T-helper 9 cell (primary cell): ENCODE data around the gene TSPAN9.

Experiments
- DNase-seq: peaks from one replicate; pipeline ENCODE4 v3.0.0-alpha.2; 2020

TSPAN9 gene

DNA sequence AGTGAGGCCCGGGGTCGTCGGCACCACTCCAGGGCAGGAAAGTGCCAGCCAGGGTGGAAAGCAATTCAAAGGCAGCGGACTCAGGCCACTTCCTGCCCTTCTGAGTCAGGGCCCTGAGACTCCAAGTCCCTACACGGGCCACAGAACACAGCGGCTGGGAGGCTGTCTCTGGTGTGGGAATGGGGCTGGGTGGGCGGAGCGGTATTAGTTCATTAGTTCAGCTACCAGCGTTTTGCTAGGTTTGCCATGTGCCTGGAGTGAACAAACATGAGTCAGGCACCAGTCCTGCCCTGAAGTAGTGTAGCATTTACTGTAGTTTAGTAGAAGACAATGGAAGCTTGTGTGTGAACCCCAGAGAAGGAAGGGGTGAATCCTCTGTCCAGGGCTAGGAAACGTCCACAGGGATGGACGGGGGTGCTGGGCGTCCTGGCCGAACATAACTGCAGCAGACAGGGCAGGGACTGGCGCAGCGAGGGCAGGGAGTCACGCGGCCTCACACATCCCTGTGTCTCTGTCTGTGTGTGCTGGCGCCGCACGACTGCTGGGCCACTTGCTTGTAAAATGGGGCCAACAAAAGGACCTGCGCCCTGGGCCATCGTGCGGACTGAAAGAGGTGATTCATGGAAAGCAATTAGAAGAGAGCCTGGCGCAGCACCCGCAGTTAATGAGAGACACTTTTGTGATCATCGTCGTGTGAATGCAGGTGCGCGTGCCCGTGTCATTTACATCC, 227.4 kb downstream of the TSPAN9 start:
- no peak for DNase-seq

DNA sequence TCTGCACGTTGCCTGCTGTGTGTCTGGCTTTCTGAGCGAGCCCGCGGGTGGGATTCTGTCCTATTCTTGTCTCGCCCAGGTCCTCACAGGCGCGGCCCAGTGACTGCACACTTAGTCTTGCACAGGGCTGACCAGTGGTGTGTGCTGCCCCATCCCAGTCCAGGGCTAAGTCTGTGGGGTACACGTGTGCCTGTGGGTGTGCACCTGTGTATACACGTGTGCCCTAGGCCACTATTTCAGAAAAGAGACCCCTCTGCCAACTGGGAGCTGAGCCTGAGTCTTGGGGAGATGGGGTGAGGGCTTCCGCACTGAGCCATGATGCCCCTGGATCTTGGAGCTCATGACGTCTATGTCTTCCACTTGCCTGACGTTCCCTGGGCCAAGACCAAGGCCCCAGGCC, 228.3 kb downstream of the TSPAN9 start:
- no peak for DNase-seq

DNA sequence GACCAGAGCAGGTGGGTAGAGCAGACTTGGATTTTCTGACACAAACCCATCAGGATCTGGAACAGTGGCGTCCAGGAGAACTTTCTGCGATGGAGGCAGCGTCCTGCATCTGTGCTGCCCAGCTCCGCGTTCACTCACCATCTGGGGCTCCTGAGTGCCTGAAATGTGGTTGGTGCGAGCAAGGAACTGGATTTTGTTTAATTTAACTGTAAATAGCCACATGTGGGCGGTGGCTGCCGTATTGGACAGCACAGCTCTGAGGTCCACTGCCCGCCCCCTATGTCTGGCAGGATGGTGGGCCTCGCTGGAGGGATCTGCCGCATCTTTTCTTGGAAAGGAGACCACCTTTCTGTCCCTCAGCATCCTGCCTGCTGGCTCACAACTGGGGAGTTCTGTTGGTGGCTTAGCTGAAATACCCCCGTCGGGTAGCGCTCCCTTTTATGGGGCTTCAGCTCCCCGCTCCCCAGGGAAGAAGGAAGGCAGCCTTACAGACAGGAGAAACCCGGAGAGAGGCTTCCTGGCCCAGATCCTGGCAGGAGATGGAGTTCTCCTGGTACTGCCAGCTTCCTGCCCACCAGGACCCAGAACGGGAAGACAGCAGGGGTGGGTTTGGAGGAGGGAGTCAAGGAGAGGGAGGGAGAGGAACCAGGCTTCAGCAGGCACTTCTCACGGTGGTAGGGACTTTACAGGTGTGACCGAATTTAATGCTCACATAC, 228.9 kb downstream of the TSPAN9 start:
- DNase-seq: no peak

DNA sequence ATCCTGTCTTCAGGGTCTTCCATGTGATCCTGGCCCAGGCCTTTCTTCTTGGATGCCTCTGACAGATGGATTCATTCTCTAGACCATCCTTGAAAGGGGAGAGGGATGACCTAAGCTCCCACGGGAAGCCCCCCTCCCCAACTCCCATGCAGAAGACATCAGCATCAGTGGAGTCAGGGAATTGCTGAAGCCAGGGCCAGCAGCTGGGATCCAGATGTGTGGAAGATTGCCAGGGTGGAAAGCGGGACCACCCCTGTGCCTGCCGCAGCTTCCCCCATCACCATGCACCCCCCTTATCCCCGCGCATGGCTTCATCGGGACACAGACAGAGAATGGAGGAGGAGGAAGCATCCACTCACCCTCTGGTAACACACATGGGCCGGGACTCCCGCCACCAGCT, 230.2 kb downstream of the TSPAN9 start:
- DNase-seq: no peak

DNA sequence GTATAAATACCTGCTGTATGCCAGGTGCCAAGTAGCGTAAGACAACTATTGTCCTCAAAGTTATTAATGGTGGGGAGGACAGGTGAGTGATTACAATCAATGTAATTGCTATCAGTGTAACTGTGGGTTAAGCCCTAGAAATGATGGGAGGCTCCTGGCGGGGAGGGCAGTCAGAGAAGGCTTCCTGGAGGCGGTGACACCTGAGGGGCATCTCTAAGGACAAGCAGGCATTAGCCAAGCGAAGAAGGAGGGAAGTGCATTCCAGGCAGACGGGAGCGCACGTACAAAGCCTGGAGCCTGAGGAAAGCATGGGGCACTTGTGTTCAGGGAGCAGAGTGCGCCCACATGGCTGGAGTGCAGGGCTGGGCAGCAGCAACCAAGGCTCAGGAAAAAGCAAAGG, 230.9 kb downstream of the TSPAN9 start:
- no peak for DNase-seq

DNA sequence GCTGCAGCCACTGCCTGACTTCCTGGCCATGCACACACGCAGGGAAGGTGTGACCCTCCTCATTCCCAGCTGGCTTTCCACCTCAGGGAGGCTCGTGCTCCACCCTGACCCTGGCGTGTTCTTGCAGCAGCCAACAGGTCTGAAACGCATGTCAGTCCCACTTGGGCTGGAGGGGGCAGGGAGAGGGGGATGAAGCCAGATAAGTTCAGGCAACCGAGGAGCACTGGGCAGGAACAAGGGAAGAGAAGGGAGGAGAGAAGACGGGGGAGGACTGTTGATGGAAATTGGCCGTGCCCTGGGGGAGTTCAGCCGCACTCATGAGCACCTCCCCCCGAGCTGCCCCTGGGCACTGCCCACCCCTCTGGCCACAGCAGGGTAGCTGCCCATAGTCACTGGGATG, 231.4 kb downstream of the TSPAN9 start:
- DNase-seq: no peak

DNA sequence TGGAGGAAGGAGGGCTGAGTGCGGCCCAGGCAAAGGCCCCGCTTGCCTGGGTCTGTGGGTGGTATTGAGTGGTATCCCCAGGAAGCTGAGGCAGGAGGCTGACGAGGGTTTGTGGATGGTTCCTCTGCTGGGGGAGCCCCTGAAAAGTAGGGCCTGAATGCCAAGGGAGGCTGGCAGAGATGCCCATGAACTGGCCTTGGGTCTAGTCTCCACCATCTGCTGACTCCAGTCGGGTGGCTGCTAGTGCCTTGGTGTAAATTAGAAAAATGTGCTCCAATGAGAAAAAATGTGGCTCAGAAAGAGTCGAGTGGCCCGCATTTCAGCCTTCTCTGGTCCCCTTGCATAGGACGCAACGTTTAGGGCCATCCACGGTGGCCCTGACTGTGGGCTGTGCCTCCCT, 232.6 kb downstream of the TSPAN9 start:
- no peak for DNase-seq

DNA sequence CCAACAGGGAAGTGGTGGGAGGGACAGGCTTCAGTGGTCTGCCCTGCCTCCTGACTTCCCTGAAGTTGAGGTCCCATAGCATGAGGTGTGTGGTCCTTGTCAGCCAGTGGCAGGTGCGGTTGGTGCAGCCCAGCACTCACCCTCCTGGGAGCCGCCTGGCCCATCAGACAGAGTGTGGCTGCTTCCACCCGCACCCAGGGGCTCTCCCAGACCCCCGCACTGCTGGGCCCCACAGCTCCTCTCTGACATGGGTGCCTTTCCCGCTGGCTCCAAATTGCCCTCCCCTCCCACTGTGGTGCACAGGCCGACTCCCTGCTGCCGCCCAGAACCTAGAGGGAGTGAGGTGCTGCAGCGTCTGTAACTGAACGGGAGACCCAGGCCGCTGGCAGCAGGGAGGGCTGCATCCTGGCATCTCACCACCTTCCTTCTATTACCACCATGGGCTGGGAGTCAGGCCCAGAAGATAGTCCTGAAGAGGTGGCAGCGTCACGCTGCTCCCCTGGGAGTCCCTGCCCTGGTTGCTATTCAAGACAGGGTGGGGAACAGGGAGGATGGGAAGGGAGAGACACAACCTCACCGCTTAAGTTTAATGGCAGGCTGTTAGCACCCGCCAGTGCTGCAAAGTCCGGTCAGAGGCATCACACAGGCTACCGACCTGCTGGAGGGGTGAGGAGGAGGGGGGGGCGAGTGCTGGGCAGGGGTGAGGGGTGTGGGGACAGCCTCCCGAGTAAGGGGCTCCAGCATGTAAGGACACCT, 233.3 kb downstream of the TSPAN9 start:
- no peak for DNase-seq

DNA sequence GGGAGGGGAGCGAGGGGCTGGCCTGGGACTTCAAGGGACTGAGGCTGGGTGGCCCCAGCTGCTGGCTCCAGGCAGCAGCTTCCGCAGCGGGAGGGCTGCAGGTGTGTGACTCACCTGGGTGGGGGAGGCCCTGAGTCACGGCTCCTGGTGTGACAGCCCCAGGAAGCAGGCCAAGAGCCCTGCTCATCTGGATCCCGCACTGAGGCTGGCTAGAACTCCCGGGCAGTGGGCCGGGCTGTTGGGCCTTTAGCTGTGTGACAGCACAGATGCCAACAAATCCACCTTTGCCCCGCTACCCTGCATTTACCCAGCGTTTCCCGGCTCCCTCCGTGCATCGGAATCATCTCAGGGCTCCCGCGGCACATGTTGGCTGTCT, 233.8 kb downstream of the TSPAN9 start:
- DNase-seq: no peak

DNA sequence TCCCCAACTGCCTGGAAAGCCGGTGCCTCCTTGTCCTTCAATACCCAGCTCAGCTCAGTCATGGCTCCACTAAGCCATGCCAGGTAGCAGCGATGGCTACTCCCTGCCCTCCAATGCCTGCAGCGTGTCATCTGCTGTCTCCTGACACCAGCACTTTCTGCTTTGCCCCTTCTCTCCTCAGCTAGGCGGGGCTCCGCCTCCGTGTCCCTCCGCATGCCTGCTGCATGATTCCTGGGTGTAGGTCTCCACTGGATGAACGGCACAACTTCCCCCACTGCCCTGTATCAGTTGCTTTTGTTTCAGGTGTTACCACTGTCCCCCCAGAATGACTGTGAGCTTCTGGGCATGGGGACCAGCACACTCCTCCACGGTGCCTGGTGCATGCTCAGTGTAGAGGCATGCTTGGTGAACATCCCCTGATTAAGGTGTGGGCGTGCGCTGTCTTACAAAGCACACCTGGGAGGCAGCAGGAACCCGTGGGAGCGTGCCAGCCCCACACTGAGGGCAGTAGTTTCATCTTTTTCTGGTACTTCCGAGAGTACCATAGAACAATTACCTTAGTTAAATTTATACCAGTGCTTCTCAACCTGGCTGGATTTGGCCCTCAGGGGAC, 234.4 kb downstream of the TSPAN9 start:
- DNase-seq: no peak

DNA sequence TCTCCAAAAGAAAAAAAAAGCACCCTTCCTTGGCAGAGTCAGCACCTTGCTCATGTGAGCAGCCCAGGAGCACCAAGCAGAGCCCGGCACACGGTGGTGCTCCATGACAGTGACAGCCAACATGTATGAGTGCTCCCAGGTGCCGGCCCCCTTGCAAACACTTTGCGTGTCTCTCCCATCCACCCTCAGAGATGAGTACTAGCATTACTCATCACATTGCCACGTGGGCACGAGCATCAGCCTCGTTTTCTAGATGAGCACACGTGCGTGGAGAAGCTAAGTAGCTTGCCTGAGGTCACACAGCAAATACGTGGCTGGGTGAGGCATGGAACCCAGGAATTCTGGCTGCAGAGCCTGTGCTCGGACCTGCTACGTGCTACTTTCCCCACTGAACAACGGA, 235.9 kb downstream of the TSPAN9 start:
- no peak for DNase-seq

DNA sequence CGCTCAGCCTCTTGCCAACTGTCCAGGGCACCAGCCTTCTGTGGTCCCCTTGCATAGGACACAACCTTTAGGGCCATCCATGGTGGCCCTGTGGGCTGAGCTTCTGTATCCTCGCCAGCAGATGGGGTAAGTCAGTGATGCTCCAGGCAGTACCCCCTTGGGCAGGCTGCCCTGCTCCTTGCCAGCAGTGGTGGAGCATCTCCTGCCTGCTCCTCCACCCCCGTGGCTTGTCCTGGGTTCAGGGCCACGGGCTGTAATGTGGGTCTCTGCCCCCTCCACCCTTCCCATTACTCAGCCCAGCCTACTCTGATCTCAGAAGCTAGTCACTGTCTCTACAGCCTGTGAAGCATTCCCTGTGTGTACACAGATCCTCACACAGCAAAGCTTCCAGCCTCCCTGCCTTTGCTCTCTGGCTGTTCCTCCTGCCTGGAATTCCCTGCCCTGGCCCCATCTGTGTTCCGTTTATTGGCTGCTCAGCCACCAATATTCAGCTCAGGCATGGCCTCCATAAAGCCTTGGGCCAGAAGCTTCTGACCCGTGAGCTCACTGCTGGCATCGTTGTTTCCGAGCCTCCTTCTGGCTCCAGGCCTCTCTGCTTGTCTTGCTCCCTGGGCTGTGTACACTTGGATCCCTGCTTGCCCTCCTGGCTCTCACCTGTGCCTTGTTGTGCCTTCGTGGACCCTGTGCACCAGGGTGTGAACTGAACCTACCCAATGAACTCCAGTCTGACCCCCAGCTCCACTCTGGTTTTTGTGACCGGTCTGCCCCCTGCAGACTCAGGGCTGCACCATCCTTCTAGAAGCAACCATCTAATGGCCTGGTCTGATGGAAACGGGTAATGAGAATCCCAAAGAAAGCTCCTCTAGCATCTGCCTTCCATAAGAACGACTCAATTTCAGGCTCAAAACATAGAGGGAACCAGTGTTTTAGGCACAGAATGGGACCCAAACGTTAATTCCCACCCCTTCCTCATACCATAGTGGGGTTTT, 236.8 kb downstream of the TSPAN9 start:
- DNase-seq: no peak

DNA sequence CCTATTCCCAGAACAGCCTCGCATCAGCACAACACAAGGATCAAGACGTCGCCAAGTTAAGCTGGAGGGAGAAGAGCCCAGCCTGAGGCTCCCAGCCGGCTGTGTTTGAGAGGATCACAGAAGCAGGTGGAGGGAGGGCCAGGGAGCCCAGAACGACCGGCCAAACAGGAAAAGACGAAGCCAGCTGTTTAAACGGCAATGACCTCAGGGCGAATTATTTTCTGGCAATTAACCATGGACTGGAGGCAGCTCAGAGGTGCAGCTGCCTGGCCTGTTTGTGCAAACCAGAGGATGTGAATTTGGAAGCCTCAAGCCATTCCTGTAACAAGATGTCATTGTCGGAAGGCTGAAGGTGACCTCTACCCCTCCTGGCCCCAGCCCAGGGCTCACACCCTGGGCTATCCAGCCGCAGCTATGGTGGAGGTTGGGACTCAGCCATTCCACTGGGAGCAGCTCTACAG, 238.1 kb downstream of the TSPAN9 start:
- DNase-seq: no peak

DNA sequence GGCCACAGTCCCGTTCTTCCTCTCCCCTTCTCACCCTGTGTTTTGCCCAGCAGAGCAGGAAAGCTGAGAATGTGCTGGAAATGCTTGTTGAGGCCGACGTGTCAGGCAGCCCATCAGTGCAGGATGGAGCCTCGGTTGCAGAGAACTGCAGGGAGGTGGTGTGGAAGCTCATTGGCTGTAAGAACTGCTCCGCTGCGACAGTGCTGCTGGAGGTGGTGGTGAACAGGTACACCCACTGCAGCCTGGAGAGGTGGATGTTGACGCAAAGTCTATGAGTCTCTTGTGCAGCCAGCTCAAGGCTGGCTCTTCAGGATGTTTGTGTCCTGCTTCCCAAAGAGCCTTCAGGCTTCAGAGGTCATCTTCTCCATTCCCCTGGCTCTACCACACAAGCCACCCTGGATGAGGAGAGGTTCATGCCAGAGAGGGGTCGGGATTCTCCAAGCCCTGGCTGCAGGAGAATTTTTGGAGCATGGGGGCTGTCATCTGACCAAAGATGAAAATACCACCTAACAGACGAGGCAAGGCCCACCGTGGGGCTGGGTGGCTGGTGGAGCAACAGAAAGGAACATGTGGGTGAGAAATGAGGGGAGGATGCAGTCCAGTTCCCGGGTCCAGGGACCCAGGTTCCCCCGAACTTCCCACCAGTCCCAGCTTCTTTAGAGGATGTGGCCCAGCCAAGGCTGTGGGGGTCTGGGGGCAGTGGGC, 239.7 kb downstream of the TSPAN9 start:
- no peak for DNase-seq

DNA sequence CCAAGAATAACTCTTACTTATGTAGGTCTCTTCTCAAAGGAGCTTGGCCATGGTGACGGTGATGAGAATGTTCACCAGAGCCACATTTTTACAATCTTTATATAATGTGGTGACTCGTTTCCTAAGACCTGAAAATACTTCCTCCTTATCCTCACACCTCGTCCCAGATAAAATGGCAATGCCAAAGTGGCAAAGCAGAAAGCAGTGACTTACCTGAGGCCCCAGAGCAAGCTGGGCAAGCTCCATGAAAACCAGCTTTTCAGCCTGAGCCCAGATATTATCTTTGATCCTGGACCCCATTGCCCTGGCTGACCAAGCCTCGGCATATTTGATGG, 240.3 kb downstream of the TSPAN9 start:
- DNase-seq: no peak

DNA sequence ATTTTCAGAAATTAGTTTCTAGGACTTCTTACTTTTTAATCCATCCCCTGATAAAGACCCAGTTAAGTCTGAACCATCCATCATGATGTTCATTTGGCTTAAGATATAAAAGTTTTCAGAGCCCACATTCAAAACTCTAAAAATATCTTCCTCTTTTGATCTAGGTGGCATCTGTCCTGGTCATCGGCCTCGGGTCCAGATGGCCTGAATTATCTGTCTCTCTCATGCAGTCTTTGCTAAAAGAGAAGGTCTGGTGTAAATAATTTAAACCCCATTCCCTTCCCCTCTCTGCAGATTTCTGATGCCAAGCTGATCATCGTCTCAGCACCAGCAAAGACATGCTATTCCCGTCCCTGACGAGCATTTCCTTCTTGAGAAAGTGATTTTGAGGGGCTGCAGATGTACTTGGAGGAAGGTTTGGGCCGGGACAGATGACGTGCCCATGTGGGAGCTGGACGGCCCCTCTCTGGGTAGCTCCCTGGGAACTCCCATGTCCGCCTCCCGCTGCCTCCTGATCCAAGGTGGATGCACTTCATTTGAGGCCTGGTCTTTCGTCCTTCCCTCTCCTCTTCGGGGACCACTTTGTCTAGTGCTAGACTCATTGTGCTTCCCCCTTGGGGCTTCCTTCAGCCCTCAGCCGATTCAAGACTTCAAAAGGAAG, 240.8 kb downstream of the TSPAN9 start:
- DNase-seq: no peak

DNA sequence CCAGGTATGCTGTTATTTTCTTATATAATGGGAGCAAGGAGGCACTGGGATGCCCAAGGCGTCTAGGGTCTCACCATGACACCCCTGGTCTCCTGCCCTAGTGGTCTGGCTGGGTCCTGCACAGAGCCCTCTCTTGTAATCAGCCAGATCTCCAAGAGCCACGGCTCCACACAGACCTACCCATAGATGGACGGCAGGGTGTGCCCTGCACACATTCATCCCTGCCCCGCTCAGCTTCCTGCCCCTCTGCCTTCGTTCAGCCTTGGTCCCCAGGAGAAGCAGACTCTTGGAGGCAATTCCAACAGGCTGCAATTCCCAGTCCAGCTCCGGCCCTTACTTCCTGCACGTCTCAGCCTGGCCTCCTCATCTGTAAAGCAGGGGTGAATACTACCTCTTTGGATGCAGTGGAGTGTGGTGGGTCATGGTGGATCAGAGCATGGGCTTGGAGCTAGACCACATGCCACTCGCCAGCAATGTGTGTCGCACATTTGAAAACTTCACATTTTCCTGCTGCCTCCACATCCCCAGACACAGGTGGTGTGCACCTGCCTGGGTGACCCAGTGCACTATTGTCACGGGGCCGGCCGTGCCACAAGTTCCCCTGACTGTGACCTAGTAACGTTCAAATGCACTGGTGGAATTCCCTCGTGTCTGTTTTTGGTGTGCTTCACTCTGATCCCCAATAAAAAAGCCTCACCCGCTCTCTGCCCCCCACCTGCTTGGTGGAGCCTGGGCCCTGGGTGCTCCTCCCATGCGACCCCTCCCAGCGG, 242.7 kb downstream of the TSPAN9 start:
- no peak for DNase-seq

DNA sequence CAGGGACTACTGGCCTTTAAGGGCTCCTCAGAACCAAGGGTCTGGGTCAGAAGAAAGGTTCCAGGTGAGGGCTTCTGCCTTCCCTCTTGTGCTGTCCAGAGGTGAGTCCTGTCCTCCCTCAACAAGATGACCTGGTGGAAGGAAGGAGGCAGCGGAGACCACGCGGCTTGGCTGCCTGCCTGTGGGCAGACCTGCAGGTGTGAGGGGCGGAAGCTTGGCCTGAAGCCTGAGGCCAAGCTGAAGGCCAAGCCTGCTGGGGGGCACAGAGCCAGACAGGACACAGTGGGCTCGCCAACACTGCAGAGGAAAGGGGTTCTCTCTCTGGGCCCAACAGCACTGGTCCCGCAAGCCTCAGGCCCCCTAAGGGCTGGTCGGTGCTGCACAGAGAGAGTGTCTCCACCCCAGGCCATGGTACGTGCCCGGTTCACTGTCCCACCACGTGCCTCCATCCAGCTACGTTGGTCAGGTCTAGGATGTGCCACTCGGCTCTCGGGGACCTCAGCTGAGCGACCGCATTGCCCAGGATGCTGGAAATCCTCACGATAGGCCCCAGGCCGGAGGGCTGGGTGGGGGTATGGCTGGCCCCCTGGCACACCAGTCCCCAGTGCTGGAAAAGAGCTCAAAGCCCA, 243.8 kb downstream of the TSPAN9 start:
- DNase-seq: no peak

DNA sequence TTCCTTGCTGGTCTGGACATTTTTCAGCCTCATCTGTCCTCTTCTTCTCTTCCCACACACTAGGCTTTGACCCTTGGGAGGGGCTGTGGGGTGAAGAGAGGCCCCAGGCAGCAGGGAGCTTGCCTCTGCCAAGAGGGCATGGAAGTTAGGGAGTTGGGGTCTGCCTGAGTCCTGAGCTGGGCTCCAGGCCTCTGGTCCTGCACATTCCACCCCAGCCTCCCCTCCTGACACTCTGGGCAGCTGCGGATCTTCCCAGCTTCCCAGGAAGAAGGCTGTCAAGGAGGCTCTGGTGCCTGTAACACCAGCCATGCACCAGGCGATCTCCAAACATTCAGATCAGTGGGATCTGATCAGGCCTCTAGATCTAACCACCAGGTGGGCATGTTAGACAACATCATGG, 244.7 kb downstream of the TSPAN9 start:
- no peak for DNase-seq
